ENCODE results near the gene WIPF3.

- TF ChIP-seq EZH2phosphoT487 (IDR thresholded peaks at IDR 0.05; ENCODE audit: insufficient read depth, low read depth) = no peak
- TF ChIP-seq EZH2 (IDR thresholded peaks at IDR 0.05; ENCODE audit: insufficient read depth, poor library complexity, severe bottlenecking) = no peak
Observed at GRCh38 chr7:29848941-29849340, 42.6 kb downstream of the WIPF3 start.

Data from GM23248 (cell line).